Lower leg skin (tissue), 3 donors: ENCODE measurements around the gene IFNE.

ENCODE experiments used
- CTCF ChIP-seq, 3 donors: fragments of 450-650 bp; IDR thresholded peaks; one replicate each; pipeline ENCODE4 v1.5.1; 2016; ENCODE audit warnings: antibody characterized with exemption in 3 of 3, mild to moderate bottlenecking in 3 of 3, moderate library complexity in 2 of 3
- POLR2A ChIP-seq, 2 donors: fragments of 450-650 bp; IDR thresholded peaks; one replicate each; pipeline ENCODE4 v1.6.1; 2016 to 2017; ENCODE audit warnings: antibody characterized with exemption in 2 of 2, mild to moderate bottlenecking in 1 of 2, moderate library complexity in 1 of 2

GRCh38 chr9:21432672-21433425, 49.3 kb downstream of the IFNE start:
- TF ChIP-seq CTCF (IDR thresholded peaks at IDR 0.05) (no peak), POLR2A (IDR thresholded peaks at IDR 0.05) (no peak)
